Cardiac fibroblast (primary cell): ENCODE data around the gene ARID1B.

Experiments used
- DNase-seq, 2 donors: peaks; one replicate each; pipeline versions ENCODE4 v3.0.0 to v3.0.0-alpha.2; 2010; ENCODE audit warnings: low read depth in 2 of 2
- H3K4me3 ChIP-seq, 2 donors: replicated peaks in 1 of 2; 1 replicate in 1 of 2; 2 replicates in 1 of 2; pipeline ENCODE4 v1.5.1; 2011; ENCODE audit warnings: low read depth in 2 of 2, low read length in 2 of 2, mild to moderate bottlenecking in 2 of 2, moderate library complexity in 1 of 2
- CTCF ChIP-seq: IDR thresholded peaks from one replicate; pipeline ENCODE4 v1.5.1; 2011; ENCODE audit warnings: low read depth, mild to moderate bottlenecking, low read length, inconsistent platforms

The ARID1B gene

GRCh38 chr6:156809446-156810178 lies 32.4 kb downstream of the ARID1B start:
- H3K4me3 ChIP-seq: no peak overlapping the region
- no peak for TF ChIP-seq CTCF
- no peak for DNase-seq

GRCh38 chr6:156814036-156814581 lies 36.9 kb downstream of the ARID1B start:
- no peak for TF ChIP-seq CTCF
- H3K4me3 ChIP-seq: no peak overlapping the region
- no peak for DNase-seq

GRCh38 chr6:156816505-156816904 lies 39.3 kb downstream of the ARID1B start:
- TF ChIP-seq CTCF: no peak
- peak; percentile 31 to 52 for DNase-seq
- H3K4me3 ChIP-seq: no peak overlapping the region

- H3K4me3 ChIP-seq: no peak overlapping the region
- no peak for DNase-seq
- TF ChIP-seq CTCF: no peak
Observed at GRCh38 chr6:156820089-156820798, 43.1 kb downstream of the ARID1B start.

- H3K4me3 ChIP-seq: no peak overlapping the region
- no peak for DNase-seq
- no peak for TF ChIP-seq CTCF
Observed at GRCh38 chr6:156821707-156822106, 44.5 kb downstream of the ARID1B start.

- no peak for TF ChIP-seq CTCF
- no peak overlapping the region for H3K4me3 ChIP-seq
- no peak for DNase-seq
Observed at GRCh38 chr6:156822747-156823206, 45.6 kb downstream of the ARID1B start.
